GM23248 (cell line): ENCODE data around the gene CX3CL1. TPM values are rescaled to one million over a fixed set of nuclear protein-coding genes. Genes with fewer than 3 reads are reported as not detected.

ENCODE experiments used
- DNase-seq: peaks from one replicate; pipeline ENCODE4 v3.0.0-alpha.2; 2015
- H2AFZ ChIP-seq: fragments of 200-600 bp; sonication (generic); 2 replicates; pipeline ENCODE4 v1.6.1; 2016; ENCODE audit warnings: antibody characterized with exemption
- H3F3A ChIP-seq: fragments of 200-600 bp; sonication (generic); 2 replicates; pipeline ENCODE4 v1.6.1; 2016; ENCODE audit warnings: mild to moderate bottlenecking, antibody characterized with exemption, mixed run types; ENCODE audit not compliant: insufficient read depth
- H3K27ac ChIP-seq: fragments of 200-600 bp; sonication (generic); 2 replicates; pipeline ENCODE4 v1.5.1; 2016; ENCODE audit warnings: mild to moderate bottlenecking
- H3K27me3 ChIP-seq: fragments of 200-600 bp; sonication (generic); replicated peaks from 2 replicates; pipeline ENCODE4 v1.6.1; 2016; ENCODE audit warnings: mild to moderate bottlenecking; ENCODE audit not compliant: insufficient read depth
- H3K36me3 ChIP-seq: fragments of 200-600 bp; sonication (generic); 2 replicates; pipeline ENCODE4 v1.6.1; 2016; ENCODE audit warnings: low read depth, mild to moderate bottlenecking
- H3K4me1 ChIP-seq: fragments of 200-600 bp; sonication (generic); 2 replicates; pipeline ENCODE4 v1.6.1; 2016; ENCODE audit warnings: mild to moderate bottlenecking; ENCODE audit not compliant: insufficient read depth
- H3K4me2 ChIP-seq: fragments of 200-600 bp; sonication (generic); one replicate; pipeline ENCODE4 v1.6.1; 2016; ENCODE audit warnings: mild to moderate bottlenecking; ENCODE audit not compliant: unreplicated experiment
- H3K4me3 ChIP-seq: fragments of 200-600 bp; sonication (generic); 2 replicates; pipeline ENCODE4 v1.5.1; 2016; ENCODE audit warnings: mild to moderate bottlenecking
- H3K79me2 ChIP-seq: fragments of 200-600 bp; sonication (generic); 2 replicates; pipeline ENCODE4 v1.6.1; 2016; ENCODE audit warnings: mild to moderate bottlenecking; ENCODE audit not compliant: insufficient read depth
- H3K9ac ChIP-seq: fragments of 200-600 bp; sonication (generic); 2 replicates; pipeline ENCODE4 v1.6.1; 2016; ENCODE audit warnings: mild to moderate bottlenecking
- H3K9me2 ChIP-seq: fragments of 200-600 bp; sonication (generic); 2 replicates; pipeline ENCODE4 v1.6.1; 2016; ENCODE audit warnings: mixed run types, mild to moderate bottlenecking, moderate library complexity; ENCODE audit not compliant: insufficient read depth
- H3K9me3 ChIP-seq: fragments of 200-600 bp; sonication (generic); one replicate; pipeline ENCODE4 v1.6.1; 2017; ENCODE audit warnings: low read depth
- H4K20me1 ChIP-seq: fragments of 200-600 bp; sonication (generic); 2 replicates; pipeline ENCODE4 v1.6.0; 2016; ENCODE audit not compliant: insufficient read depth
- EZH2 ChIP-seq: fragments of 200-600 bp; sonication (generic); IDR thresholded peaks from 2 replicates; pipeline ENCODE4 v1.6.1; 2018; ENCODE audit warnings: antibody characterized with exemption, mild to moderate bottlenecking; ENCODE audit not compliant: insufficient read depth, poor library complexity, severe bottlenecking
- EZH2phosphoT487 ChIP-seq: fragments of 200-600 bp; sonication (generic); IDR thresholded peaks from 2 replicates; pipeline ENCODE4 v1.6.1; 2018; ENCODE audit warnings: antibody characterized with exemption, moderate library complexity, mild to moderate bottlenecking, low read depth; ENCODE audit not compliant: insufficient read depth
- WGBS, 2 experiments: methylation state at CpG; one replicate each; pipeline ENCODE4 v1.1.6; 2015 to 2017; ENCODE audit warnings: low lambda C conversion rate in 2 of 2, low coverage in 1 of 2; ENCODE audit errors: missing lambda C conversion rate in 2 of 2; 5-methylcytosine and 5-hydroxymethylcytosine counted together
- in situ Hi-C: fragments of 300-500 bp; cut with MboI; formaldehyde crosslinking; loops from 2 replicates; pipeline ENCODE4 v1.15.0; 2020
- polyA plus RNA-seq: library from polyadenylated mRNA; unstranded; fragments of >200 nt; fragmentation: Nextera tagmentation; extraction: Ambion mirVana; gene quantifications from 2 replicates; pipeline ENCODE4 v1.2.1, GENCODE V29; 2016
- total RNA-seq: library from RNA; depleted of rRNA; stranded (reverse); fragments of >200 nt; shearing (Covaris generic); gene quantifications from 2 replicates; pipeline ENCODE4 v1.2.3, GENCODE V29; 2014

The CX3CL1 gene
- total and polyA plus RNA-seq, 2 experiments from 2014 or later, result not detected

- Histone ChIP-seq H3K36me3 (no peaks in the 10 kb centered on the region), H2AFZ (no peak overlapping the region), H3K9me2 (no peaks in the 10 kb centered on the region), H4K20me1 (no peaks in the 10 kb centered on the region), H3K9me3 (no peaks in the 10 kb centered on the region), H3K79me2 (no peaks in the 10 kb centered on the region), H3K9ac (no peak overlapping the region), H3K27me3 (peaks cover 50% of the 10 kb centered on the region), H3K4me3 (no peak overlapping the region), H3F3A (no peaks in the 10 kb centered on the region), H3K4me2 (no peak overlapping the region), H3K4me1 (no peaks in the 10 kb centered on the region), H3K27ac (no peak overlapping the region)
- in situ Hi-C loops, result no loop called here
- TF ChIP-seq EZH2, result no peak
- TF ChIP-seq EZH2phosphoT487, result no peak
- DNase-seq, result no peak
- 32 to 33% methylated on average over 3 of the region's 3 CpGs for WGBS, 2 experiments
Observed at GRCh38 chr16:57331355-57331754, 40.9 kb upstream of the CX3CL1 start.

GRCh38 chr16:57333402-57333801 lies 38.9 kb upstream of the CX3CL1 start:
- DNase-seq, result no peak
- Histone ChIP-seq H3K4me2 (no peak overlapping the region), H3F3A (no peaks in the 10 kb centered on the region), H3K27ac (no peak overlapping the region), H3K79me2 (no peaks in the 10 kb centered on the region), H3K9ac (no peak overlapping the region), H3K9me2 (no peaks in the 10 kb centered on the region), H3K27me3 (peaks cover 62% of the 10 kb centered on the region), H4K20me1 (no peaks in the 10 kb centered on the region), H3K36me3 (no peaks in the 10 kb centered on the region), H3K4me1 (no peaks in the 10 kb centered on the region), H2AFZ (no peak overlapping the region), H3K9me3 (no peaks in the 10 kb centered on the region), H3K4me3 (no peak overlapping the region)
- 67 to 75% methylated on average over 1 of the region's 1 CpG for WGBS, 2 experiments
- TF ChIP-seq EZH2 (no peak), EZH2phosphoT487 (no peak)
- in situ Hi-C loops, result no loop called here

GRCh38 chr16:57335366-57335765 lies 36.9 kb upstream of the CX3CL1 start:
- no peak for TF ChIP-seq EZH2
- no peak for TF ChIP-seq EZH2phosphoT487
- in situ Hi-C loops, result no loop called here
- Histone ChIP-seq H3K4me2 (no peak overlapping the region), H3K9me3 (no peaks in the 10 kb centered on the region), H3K9ac (no peak overlapping the region), H3F3A (peaks cover under 1% of the 10 kb centered on the region), H3K9me2 (no peaks in the 10 kb centered on the region), H3K27me3 (peaks cover 65% of the 10 kb centered on the region), H4K20me1 (no peaks in the 10 kb centered on the region), H3K4me1 (0 out of 2 replicates have a peak, but pooled peaks cover 6% of the 10 kb centered on the region), H3K36me3 (no peaks in the 10 kb centered on the region), H2AFZ (no peak overlapping the region), H3K4me3 (no peak overlapping the region), H3K27ac (no peak overlapping the region), H3K79me2 (no peaks in the 10 kb centered on the region)
- 86 to 90% methylated on average over 4 of the region's 4 CpGs for WGBS, 2 experiments
- DNase-seq, result no peak

- Histone ChIP-seq H3K27ac (peak overlapping the region; percentile 59), H3K4me1 (peaks cover 20% of the 10 kb centered on the region), H3K4me3 (no peak overlapping the region), H3K36me3 (no peaks in the 10 kb centered on the region), H2AFZ (no peak overlapping the region), H3K27me3 (peaks cover 46% of the 10 kb centered on the region), H3F3A (peaks cover 23% of the 10 kb centered on the region), H4K20me1 (no peaks in the 10 kb centered on the region), H3K79me2 (no peaks in the 10 kb centered on the region), H3K9me3 (no peaks in the 10 kb centered on the region), H3K9ac (no peak overlapping the region), H3K9me2 (no peaks in the 10 kb centered on the region), H3K4me2 (peak overlapping the region; percentile 29)
- no peak for DNase-seq
- whole genome bisulfite sequencing, 2 experiments, result 89 to 92% methylated on average over 5 to 6 of the region's 6 CpGs
- TF ChIP-seq EZH2phosphoT487 (no peak), EZH2 (no peak)
- in situ Hi-C loops, result no loop called here
Observed at GRCh38 chr16:57341062-57341440, 31.2 kb upstream of the CX3CL1 start.
